GM18499 (cell line): Measurements from ENCODE around the gene NOXO1.

Experiments
- ATAC-seq: cut with Tn5 transposase; IDR thresholded peaks from one replicate; pipeline ENCODE4 v1.9.1; 2021; ENCODE audit warnings: moderate number of reproducible peaks; ENCODE audit not compliant: insufficient read depth, unreplicated experiment

The NOXO1 gene

GRCh38 chr16:1998852-1999801 is 17.9 kb upstream of the NOXO1 start:
- no peak for ATAC-seq

- ATAC-seq, result no peak
Observed at GRCh38 chr16:1998360-1998835, 17.1 kb upstream of the NOXO1 start.

- no peak for ATAC-seq
Observed at GRCh38 chr16:1997494-1998359, 16.5 kb upstream of the NOXO1 start.

GRCh38 chr16:1993731-1994131 is 12.5 kb upstream of the NOXO1 start:
- no peak for ATAC-seq

- no peak for ATAC-seq
Observed at GRCh38 chr16:1992704-1993317, 11.5 kb upstream of the NOXO1 start.

- no peak for ATAC-seq
Observed at GRCh38 chr16:1991948-1992703, 10.9 kb upstream of the NOXO1 start.

- ATAC-seq, result no peak
Observed at GRCh38 chr16:1991588-1991947, 10.3 kb upstream of the NOXO1 start.

- ATAC-seq, result peak; percentile 39
Observed at GRCh38 chr16:1991135-1991551, 9.9 kb upstream of the NOXO1 start.

GRCh38 chr16:1990351-1991134 is 9.3 kb upstream of the NOXO1 start:
- no peak for ATAC-seq

- no peak for ATAC-seq
Observed at GRCh38 chr16:1990101-1990350, 8.8 kb upstream of the NOXO1 start.

GRCh38 chr16:1989209-1990100 is 8.2 kb upstream of the NOXO1 start, which contains the start of gene SYNGR3:
TSS of gene SYNGR3 (plus strand) at chr16:1989970. CDS start at chr16:1990103, 133 bp downstream.
- no peak for ATAC-seq

GRCh38 chr16:1987198-1987597 is 5.9 kb upstream of the NOXO1 start:
- ATAC-seq, result no peak

- ATAC-seq, result no peak
Observed at GRCh38 chr16:1985466-1986150, 4.3 kb upstream of the NOXO1 start.

GRCh38 chr16:1984347-1985225 is 3.3 kb upstream of the NOXO1 start:
- ATAC-seq, result no peak

GRCh38 chr16:1983544-1984346 is 2.5 kb upstream of the NOXO1 start, which contains the start of gene GFER:
TSS of gene GFER (plus strand) at chr16:1984193. CDS start at chr16:1984219, 26 bp downstream.
- no peak for ATAC-seq

GRCh38 chr16:1982991-1983543 is 1.8 kb upstream of the NOXO1 start:
- no peak for ATAC-seq
